Measurements from ENCODE around the gene FN3KRP. TPM values are rescaled to one million over a fixed set of nuclear protein-coding genes. Genes with fewer than 3 reads are reported as not detected.

The FN3KRP gene
- total and polyA plus RNA-seq, 2 of the 13 experiments (the other 11 are each of a cell fraction or from before 2014, with no cell fraction given): 22.4 to 28.2 TPM

DNA sequence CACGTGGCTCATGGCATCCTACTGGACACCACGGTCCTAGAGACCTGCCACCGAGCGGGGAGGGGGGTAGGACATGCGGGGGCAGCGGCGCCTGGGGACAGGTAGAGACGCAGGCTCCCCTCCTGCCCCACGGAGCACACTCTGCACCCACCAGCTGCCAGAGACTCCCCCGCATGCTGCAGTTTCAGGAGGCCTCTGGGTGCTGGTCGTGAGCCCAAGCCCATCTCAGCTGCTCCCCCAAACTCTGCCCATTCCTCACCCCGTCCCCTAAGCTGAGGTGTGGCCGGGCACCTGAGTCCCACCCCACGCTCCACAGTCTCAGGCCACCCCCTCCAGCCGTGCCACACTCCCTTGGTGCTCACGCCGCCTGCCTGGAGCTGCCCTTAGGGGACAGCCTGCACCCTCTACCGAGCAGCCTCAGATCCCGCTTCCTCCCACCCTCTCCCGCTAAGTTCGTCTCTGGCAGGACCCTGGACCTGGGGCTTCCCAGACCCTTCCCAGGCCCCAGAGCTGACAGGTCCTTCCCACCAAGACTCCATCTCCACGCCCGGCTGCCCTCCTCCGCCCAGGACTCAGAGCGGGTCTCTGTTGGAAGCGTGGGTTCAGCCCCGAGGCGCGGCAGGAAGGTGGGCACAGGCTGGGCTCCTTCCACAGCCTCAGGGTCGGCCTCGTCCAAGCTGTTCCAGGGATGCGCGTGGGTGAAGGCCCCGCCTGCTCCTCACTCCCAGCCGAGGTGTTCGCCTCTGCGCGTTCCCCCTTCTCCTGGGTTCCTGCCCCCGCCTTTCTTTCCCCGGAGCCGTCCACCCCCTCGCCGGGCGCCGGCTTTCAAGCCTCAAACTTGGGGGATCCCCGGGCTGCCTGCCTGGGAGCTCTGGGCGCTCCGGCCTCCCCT, 19.3 kb upstream of the FN3KRP start (continued):
- TF ChIP-seq FUBP1 (CRISPR knock-in tag; IDR thresholded peaks at IDR 0.05; ENCODE audit: borderline replicate concordance) (no peak), ELK4 (CRISPR knock-in tag; IDR thresholded peaks at IDR 0.05; ENCODE audit: borderline replicate concordance) (no peak), MYC (CRISPR knock-in tag; IDR thresholded peaks at IDR 0.05; ENCODE audit: borderline replicate concordance) (no peak; the same call in 1 of the 2 replicates), HNRNPL (IDR thresholded peaks at IDR 0.05; ENCODE audit: low read depth, low read length) (peak; percentile 64; the same call in 1 of the 2 replicates), ZNF556 (CRISPR knock-in tag; IDR thresholded peaks at IDR 0.05; ENCODE audit: borderline replicate concordance) (no peak), HOXA3 (CRISPR knock-in tag; IDR thresholded peaks at IDR 0.05) (0 out of 2 replicates have a peak, but pooled peaks have one; percentile 20), SMAD3 (CRISPR knock-in tag; IDR thresholded peaks at IDR 0.05) (no peak), ZNF841 (CRISPR knock-in tag; IDR thresholded peaks at IDR 0.05; ENCODE audit: borderline replicate concordance) (no peak), GFI1 (CRISPR knock-in tag; IDR thresholded peaks at IDR 0.05; ENCODE audit: borderline replicate concordance) (no peak), ZNF580 (CRISPR knock-in tag; IDR thresholded peaks at IDR 0.05; ENCODE audit: borderline replicate concordance, low read depth) (no peak), ESRRA (CRISPR knock-in tag; IDR thresholded peaks at IDR 0.05; ENCODE audit: low read depth) (no peak), CHD4 (IDR thresholded peaks at IDR 0.05; ENCODE audit: borderline replicate concordance, low read length) (no peak), PPARG (CRISPR knock-in tag; conservative IDR thresholded peaks at IDR 0.05) (no peak), ZFX (CRISPR knock-in tag; IDR thresholded peaks at IDR 0.05; ENCODE audit: low read depth) (no peak), SRF (IDR thresholded peaks at IDR 0.05; ENCODE audit: low read depth, low read length) (no peak)
- TF ChIP-seq, protein P1, sequence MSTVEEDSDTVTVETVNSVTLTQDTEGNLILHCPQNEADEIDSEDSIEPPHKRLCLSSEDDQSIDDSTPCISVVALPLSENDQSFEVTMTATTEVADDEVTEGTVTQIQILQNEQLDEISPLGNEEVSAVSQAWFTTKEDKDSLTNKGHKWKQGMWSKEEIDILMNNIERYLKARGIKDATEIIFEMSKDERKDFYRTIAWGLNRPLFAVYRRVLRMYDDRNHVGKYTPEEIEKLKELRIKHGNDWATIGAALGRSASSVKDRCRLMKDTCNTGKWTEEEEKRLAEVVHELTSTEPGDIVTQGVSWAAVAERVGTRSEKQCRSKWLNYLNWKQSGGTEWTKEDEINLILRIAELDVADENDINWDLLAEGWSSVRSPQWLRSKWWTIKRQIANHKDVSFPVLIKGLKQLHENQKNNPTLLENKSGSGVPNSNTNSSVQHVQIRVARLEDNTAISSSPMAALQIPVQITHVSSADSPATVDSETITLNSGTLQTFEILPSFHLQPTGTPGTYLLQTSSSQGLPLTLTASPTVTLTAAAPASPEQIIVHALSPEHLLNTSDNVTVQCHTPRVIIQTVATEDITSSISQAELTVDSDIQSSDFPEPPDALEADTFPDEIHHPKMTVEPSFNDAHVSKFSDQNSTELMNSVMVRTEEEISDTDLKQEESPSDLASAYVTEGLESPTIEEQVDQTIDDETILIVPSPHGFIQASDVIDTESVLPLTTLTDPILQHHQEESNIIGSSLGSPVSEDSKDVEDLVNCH (CRISPR knock-in tag; IDR thresholded peaks at IDR 0.05): no peak
- TF ChIP-seq, protein P2, sequence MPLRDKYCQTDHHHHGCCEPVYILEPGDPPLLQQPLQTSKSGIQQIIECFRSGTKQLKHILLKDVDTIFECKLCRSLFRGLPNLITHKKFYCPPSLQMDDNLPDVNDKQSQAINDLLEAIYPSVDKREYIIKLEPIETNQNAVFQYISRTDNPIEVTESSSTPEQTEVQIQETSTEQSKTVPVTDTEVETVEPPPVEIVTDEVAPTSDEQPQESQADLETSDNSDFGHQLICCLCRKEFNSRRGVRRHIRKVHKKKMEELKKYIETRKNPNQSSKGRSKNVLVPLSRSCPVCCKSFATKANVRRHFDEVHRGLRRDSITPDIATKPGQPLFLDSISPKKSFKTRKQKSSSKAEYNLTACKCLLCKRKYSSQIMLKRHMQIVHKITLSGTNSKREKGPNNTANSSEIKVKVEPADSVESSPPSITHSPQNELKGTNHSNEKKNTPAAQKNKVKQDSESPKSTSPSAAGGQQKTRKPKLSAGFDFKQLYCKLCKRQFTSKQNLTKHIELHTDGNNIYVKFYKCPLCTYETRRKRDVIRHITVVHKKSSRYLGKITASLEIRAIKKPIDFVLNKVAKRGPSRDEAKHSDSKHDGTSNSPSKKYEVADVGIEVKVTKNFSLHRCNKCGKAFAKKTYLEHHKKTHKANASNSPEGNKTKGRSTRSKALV (CRISPR knock-in tag; IDR thresholded peaks at IDR 0.05): 0 out of 2 replicates have a peak, but pooled peaks have one; percentile 22
- TF ChIP-seq, protein P3, sequence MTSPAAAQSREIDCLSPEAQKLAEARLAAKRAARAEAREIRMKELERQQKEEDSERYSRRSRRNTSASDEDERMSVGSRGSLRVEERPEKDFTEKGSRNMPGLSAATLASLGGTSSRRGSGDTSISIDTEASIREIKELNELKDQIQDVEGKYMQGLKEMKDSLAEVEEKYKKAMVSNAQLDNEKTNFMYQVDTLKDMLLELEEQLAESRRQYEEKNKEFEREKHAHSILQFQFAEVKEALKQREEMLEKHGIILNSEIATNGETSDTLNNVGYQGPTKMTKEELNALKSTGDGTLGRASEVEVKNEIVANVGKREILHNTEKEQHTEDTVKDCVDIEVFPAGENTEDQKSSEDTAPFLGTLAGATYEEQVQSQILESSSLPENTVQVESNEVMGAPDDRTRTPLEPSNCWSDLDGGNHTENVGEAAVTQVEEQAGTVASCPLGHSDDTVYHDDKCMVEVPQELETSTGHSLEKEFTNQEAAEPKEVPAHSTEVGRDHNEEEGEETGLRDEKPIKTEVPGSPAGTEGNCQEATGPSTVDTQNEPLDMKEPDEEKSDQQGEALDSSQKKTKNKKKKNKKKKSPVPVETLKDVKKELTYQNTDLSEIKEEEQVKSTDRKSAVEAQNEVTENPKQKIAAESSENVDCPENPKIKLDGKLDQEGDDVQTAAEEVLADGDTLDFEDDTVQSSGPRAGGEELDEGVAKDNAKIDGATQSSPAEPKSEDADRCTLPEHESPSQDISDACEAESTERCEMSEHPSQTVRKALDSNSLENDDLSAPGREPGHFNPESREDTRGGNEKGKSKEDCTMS (CRISPR knock-in tag; conservative IDR thresholded peaks at IDR 0.05): no peak
